ENCODE results near the gene C1S.
"Not testable (repeated sequence)": the region's sequence is repeated elsewhere in the genome, so short reads cannot be mapped to it uniquely, and the experiment has no call there.

DNA sequence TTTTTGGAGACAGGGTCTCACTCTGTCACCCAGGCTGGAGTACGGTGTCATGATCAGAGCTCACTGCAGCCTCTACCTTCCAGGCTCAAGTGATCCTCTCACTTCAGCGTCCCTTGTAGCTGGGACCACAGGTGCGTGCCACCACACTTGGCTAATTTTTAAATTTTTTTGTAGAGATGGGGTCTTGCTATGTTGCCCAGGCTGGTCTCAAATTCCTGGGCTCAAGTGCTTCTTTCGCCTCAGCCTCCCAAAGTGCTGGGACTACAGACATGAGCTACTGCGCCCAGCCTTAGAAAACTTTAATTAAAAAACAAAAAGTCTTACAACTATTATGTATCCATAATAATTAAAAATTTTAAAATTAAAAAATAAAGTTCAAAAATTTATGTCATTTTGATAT lies 46.7 kb downstream of the C1S start:
- TF ChIP-seq, protein P1, sequence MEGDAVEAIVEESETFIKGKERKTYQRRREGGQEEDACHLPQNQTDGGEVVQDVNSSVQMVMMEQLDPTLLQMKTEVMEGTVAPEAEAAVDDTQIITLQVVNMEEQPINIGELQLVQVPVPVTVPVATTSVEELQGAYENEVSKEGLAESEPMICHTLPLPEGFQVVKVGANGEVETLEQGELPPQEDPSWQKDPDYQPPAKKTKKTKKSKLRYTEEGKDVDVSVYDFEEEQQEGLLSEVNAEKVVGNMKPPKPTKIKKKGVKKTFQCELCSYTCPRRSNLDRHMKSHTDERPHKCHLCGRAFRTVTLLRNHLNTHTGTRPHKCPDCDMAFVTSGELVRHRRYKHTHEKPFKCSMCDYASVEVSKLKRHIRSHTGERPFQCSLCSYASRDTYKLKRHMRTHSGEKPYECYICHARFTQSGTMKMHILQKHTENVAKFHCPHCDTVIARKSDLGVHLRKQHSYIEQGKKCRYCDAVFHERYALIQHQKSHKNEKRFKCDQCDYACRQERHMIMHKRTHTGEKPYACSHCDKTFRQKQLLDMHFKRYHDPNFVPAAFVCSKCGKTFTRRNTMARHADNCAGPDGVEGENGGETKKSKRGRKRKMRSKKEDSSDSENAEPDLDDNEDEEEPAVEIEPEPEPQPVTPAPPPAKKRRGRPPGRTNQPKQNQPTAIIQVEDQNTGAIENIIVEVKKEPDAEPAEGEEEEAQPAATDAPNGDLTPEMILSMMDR (conservative IDR thresholded peaks at IDR 0.05; ENCODE audit: low read length): not testable (repeated sequence)
- not testable (repeated sequence) for TF ChIP-seq EZH2phosphoT487 (IDR thresholded peaks at IDR 0.05; ENCODE audit: borderline replicate concordance, low read depth, low read length)

All from OCI-LY7 (cell line).